RWPE2 (cell line): ENCODE measurements around the gene CELA1.
A peak's percentile ranks its signal among the peaks of the same experiment; 100 is the strongest.
"Not testable (repeated sequence)": the region's sequence is repeated elsewhere in the genome, so short reads cannot be mapped to it uniquely, and the experiment has no call there.

ENCODE experiments used
- ATAC-seq: fragments of 200-7000 bp; cut with Tn5 transposase; 3 replicates; pipeline ENCODE4 v1.9.1; 2021; ENCODE audit warnings: low read depth
- DNase-seq: peaks from one replicate; pipeline ENCODE4 v3.0.0-alpha.2; 2020; ENCODE audit warnings: low spot score
- H3K27ac ChIP-seq: fragments of 450-650 bp; 2 replicates; pipeline ENCODE4 v1.5.1; 2017; ENCODE audit warnings: mild to moderate bottlenecking; ENCODE audit not compliant: poor library complexity, severe bottlenecking
- H3K27me3 ChIP-seq: fragments of 250-450 bp; sonication (Bioruptor Pico); 2 replicates; pipeline ENCODE4 v1.5.1; 2021; ENCODE audit warnings: mild to moderate bottlenecking, moderate library complexity; ENCODE audit not compliant: insufficient read depth, poor library complexity, severe bottlenecking
- H3K36me3 ChIP-seq: fragments of 250-450 bp; sonication (Bioruptor Pico); 2 replicates; pipeline ENCODE4 v1.5.1; 2020; ENCODE audit warnings: low read depth, mild to moderate bottlenecking, moderate library complexity
- H3K4me1 ChIP-seq: fragments of 250-450 bp; sonication (Bioruptor Pico); 2 replicates; pipeline ENCODE4 v1.5.1; 2021; ENCODE audit warnings: mild to moderate bottlenecking, moderate library complexity; ENCODE audit not compliant: insufficient read depth, poor library complexity, severe bottlenecking
- H3K4me3 ChIP-seq: fragments of 250-450 bp; sonication (Bioruptor Pico); 2 replicates; pipeline ENCODE4 v1.5.1; 2021; ENCODE audit warnings: mild to moderate bottlenecking, moderate library complexity; ENCODE audit not compliant: severe bottlenecking
- H3K9me3 ChIP-seq: fragments of 250-450 bp; sonication (Bioruptor Pico); 2 replicates; pipeline ENCODE4 v1.5.1; 2021; ENCODE audit warnings: mild to moderate bottlenecking, moderate library complexity; ENCODE audit not compliant: severe bottlenecking
- TF ChIP-seq, protein P1 (sequence below): fragments of 450-650 bp; IDR thresholded peaks from one replicate; pipeline ENCODE4 v1.5.1; 2017; ENCODE audit warnings: mild to moderate bottlenecking, moderate library complexity; ENCODE audit not compliant: poor library complexity, severe bottlenecking

Gene CELA1

GRCh38 chr12:51307655-51308593 is 38.6 kb downstream of the CELA1 start:
- Histone ChIP-seq H3K27me3 (no peaks in the 10 kb centered on the region), H3K27ac (peak overlapping the region; percentile 50), H3K9me3 (no peaks in the 10 kb centered on the region), H3K4me1 (peaks cover 15% of the 10 kb centered on the region), H3K4me3 (no peak overlapping the region), H3K36me3 (no peaks in the 10 kb centered on the region)
- no peak for DNase-seq
- TF ChIP-seq, protein P1, sequence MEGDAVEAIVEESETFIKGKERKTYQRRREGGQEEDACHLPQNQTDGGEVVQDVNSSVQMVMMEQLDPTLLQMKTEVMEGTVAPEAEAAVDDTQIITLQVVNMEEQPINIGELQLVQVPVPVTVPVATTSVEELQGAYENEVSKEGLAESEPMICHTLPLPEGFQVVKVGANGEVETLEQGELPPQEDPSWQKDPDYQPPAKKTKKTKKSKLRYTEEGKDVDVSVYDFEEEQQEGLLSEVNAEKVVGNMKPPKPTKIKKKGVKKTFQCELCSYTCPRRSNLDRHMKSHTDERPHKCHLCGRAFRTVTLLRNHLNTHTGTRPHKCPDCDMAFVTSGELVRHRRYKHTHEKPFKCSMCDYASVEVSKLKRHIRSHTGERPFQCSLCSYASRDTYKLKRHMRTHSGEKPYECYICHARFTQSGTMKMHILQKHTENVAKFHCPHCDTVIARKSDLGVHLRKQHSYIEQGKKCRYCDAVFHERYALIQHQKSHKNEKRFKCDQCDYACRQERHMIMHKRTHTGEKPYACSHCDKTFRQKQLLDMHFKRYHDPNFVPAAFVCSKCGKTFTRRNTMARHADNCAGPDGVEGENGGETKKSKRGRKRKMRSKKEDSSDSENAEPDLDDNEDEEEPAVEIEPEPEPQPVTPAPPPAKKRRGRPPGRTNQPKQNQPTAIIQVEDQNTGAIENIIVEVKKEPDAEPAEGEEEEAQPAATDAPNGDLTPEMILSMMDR = no peak
- ATAC-seq = peak; percentile 100

- no peak for DNase-seq
- Histone ChIP-seq H3K9me3 (no peaks in the 10 kb centered on the region), H3K4me1 (peaks cover 15% of the 10 kb centered on the region), H3K36me3 (no peaks in the 10 kb centered on the region), H3K4me3 (no peak overlapping the region), H3K27ac (no peak overlapping the region), H3K27me3 (no peaks in the 10 kb centered on the region)
- TF ChIP-seq, protein P1 = no peak
- ATAC-seq = no peak
Observed at GRCh38 chr12:51306507-51306906, 40.0 kb downstream of the CELA1 start.

- not testable (repeated sequence) for DNase-seq, ATAC-seq, H3K9me3 ChIP-seq, H3K27me3 ChIP-seq, H3K27ac ChIP-seq, H3K4me3 ChIP-seq, H3K4me1 ChIP-seq, H3K36me3 ChIP-seq
Observed at GRCh38 chr12:51300768-51301167, 45.7 kb downstream of the CELA1 start.

DNA sequence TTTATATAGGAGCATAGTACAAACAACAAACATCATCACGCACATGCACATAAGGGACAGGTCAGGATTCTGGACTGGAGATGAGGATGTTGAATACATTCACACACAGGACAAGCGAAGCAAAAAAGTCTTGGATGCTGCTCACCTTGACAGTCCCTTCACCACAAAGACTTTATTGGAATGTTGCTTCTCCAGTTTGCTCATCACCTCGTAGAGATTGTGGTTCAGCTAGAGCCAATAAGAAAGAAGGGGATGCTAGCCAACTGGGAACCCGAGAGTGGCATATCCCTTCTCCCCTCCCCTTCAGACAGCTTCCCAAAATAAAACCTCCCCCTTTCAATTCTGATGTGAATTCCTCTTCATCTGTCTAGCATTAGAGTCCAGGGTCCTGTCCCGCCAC is 50.8 kb downstream of the CELA1 start:
- ATAC-seq (peak; percentile 38; the same call in 1 of the 3 replicates), DNase-seq (no peak)
- H3K36me3 ChIP-seq = no peaks in the 10 kb centered on the region
- H3K4me1 ChIP-seq = no peaks in the 10 kb centered on the region
- TF ChIP-seq, protein P1 = no peak
- no peaks in the 10 kb centered on the region for H3K27me3 ChIP-seq
- H3K27ac ChIP-seq = no peak overlapping the region
- H3K9me3 ChIP-seq = no peaks in the 10 kb centered on the region
- H3K4me3 ChIP-seq = no peak overlapping the region

GRCh38 chr12:51294097-51294496 is 52.4 kb downstream of the CELA1 start:
- not testable (repeated sequence) for H3K27ac ChIP-seq, ATAC-seq, DNase-seq, H3K9me3 ChIP-seq, H3K4me3 ChIP-seq, H3K36me3 ChIP-seq, H3K4me1 ChIP-seq, H3K27me3 ChIP-seq

DNA sequence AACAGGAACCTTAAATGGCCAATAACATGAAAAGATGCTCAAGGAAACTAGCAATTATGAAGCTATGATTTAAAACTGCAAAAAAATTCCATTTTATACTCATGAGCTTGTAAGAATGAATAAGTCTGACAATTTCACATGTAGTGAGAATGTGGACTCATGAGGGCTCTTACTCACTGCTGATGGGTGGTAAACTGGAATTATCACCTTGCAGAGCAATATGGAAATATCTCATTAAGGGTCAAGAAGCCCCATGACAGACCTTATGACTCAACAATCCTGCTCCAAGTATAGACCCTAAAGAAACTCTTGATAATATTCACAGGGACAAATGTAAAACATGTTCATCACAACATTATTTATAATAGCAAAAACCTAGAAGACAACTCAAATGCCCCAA is 52.8 kb downstream of the CELA1 start:
- no peak for ATAC-seq
- Histone ChIP-seq H3K9me3 (no peaks in the 10 kb centered on the region), H3K27ac (no peak overlapping the region), H3K4me3 (no peak overlapping the region), H3K27me3 (no peaks in the 10 kb centered on the region), H3K4me1 (no peaks in the 10 kb centered on the region), H3K36me3 (no peaks in the 10 kb centered on the region)
- TF ChIP-seq, protein P1 = no peak
- DNase-seq = no peak

- H3K4me1 ChIP-seq, DNase-seq, ATAC-seq, H3K4me3 ChIP-seq, H3K27me3 ChIP-seq, H3K9me3 ChIP-seq, H3K36me3 ChIP-seq, H3K27ac ChIP-seq: not testable (repeated sequence)
Observed at GRCh38 chr12:51291603-51292513, 54.6 kb downstream of the CELA1 start.
